Measurements from ENCODE around the gene PLEKHG4B.

PLEKHG4B gene

DNA sequence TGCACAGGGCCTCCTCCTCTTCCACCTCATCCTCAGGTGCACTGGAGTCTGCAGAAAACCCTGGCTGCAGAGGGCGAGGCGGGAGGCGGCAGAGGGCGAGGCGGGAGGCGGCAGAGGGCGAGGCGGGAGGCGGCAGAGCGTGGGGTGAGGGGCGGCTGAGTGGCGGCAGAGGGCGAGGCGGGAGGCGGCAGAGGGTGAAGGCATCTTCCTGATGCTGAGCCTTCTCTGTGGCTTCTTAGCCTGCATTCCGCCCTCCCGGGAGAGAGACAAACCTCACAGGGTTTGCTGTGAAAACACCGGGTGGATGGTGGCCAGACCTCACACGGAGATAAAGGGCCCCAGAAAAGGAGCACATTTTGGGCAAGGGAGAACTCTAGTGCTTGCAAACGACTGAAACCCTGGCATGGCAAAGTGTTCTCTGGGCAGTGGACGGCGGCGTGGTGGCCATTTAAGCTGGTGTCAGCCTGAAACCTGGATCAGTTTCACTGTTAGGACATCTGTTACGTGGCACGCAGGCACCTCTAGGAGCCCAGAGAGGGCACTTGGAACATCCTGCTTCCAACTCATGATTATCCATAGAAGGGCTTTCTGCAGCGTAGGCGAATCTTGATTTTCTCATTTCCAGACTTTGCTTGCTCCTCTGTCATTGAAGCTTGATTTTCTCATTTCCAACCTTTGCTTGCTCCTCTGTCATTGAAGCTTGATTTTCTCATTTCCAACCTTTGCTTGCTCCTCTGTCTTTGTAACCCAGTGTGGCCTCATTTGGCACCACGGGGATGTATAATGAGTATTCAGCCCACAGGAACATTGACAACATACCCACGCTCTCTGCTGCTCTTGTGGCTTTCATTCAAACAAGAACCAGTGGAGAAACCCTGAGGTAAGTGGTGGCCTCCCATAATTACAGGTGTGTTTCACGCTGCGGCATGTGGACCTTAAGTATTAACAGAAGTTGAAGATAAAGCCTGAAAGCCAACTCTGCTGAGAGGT lies 16.3 kb upstream of the PLEKHG4B start:
- DNase-seq (ENCODE audit: low read depth in 3 of 3, low spot score in 1 of 3) = no peak

- no peak for DNase-seq (ENCODE audit: low read depth in 3 of 3, low spot score in 1 of 3)
Measured at GRCh38 chr5:76358-77169, 15.4 kb upstream of the PLEKHG4B start.

- no peak for DNase-seq (ENCODE audit: low read depth in 3 of 3, low spot score in 1 of 3)
Measured at GRCh38 chr5:77170-77501, 14.8 kb upstream of the PLEKHG4B start.

GRCh38 chr5:77546-77945 lies 14.4 kb upstream of the PLEKHG4B start:
- DNase-seq (ENCODE audit: low read depth in 3 of 3, low spot score in 1 of 3) = no peak

- DNase-seq (ENCODE audit: low read depth in 3 of 3, low spot score in 1 of 3) = no peak
Measured at GRCh38 chr5:77957-78804, 13.8 kb upstream of the PLEKHG4B start.

DNA sequence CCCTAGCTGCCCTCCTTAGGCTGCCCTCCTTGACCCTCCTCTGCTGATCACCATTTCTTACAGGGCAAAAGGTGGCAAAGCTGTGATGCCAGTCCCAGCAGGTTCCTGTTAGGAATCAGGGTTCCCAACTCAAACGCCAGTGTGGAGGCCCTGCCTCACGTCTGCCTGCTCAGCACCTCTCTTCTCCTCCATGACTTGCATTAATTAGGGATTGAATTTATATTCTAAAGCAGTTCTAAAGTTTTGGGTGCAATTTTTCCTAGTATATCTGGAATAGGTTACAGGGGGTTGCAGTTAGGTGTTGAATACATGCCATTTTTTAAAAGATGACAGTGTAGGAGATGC lies 13.2 kb upstream of the PLEKHG4B start:
- no peak for DNase-seq (ENCODE audit: low read depth in 3 of 3, low spot score in 1 of 3)

GRCh38 chr5:79263-79662 lies 12.7 kb upstream of the PLEKHG4B start:
- no peak for DNase-seq (ENCODE audit: low read depth in 3 of 3, low spot score in 1 of 3)

- no peak for DNase-seq (ENCODE audit: low read depth in 3 of 3, low spot score in 1 of 3)
Measured at GRCh38 chr5:79821-80220, 12.1 kb upstream of the PLEKHG4B start.

DNA sequence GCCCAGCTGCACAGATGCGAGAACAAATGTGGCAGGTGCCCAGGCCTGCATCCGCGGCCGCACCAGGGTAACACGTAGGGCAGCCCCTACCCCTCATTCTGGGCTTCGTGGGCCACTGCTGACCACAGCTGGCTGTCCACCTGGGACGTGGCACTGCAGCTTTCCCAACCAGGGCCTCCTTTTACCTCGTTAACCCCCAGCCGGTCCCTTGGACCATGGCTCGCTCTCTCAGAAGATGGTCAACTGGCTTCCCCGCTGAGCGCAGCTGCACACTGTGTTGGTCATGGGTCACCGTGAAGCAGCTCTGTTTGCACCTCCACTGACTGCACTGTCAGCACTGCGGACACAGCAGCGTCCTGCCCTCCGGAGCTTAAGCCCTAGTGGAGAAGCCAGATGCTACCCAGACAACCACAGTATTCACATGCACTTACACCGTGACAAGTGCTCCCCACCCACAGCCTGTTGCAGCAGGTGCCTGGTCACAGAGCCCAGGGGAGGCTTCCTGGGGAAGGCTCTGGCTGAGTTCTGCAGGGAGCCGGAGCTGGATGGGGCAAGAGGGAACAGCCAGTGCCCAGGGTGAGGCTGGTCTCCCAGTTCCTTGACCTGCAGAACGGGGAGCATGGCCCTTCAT lies 10.5 kb upstream of the PLEKHG4B start:
- DNase-seq (ENCODE audit: low read depth in 3 of 3, low spot score in 1 of 3) = no peak

- no peak for DNase-seq (ENCODE audit: low read depth in 3 of 3, low spot score in 1 of 3)
Measured at GRCh38 chr5:82097-82496, 9.9 kb upstream of the PLEKHG4B start.

DNA sequence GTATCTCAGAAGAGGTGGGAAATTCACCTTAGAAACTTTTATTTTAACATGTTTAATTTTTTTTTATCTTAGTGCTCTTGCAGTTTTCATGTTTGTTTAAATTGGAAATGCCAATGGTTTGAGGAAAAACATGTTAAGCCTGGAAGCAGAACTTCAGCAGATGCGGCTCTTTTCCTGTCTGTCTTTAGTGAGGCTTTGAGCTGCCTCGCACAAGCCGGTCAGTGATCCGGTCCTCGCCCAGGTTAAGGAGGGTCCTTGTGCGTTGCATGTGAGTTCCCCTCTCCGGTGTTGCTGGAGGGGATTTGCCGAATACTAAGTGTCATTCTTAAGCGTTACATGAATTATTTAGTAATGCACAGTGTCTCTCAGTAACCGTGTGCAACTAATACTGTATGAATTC lies 9.4 kb upstream of the PLEKHG4B start:
- DNase-seq (ENCODE audit: low read depth in 3 of 3, low spot score in 1 of 3) = no peak

DNA sequence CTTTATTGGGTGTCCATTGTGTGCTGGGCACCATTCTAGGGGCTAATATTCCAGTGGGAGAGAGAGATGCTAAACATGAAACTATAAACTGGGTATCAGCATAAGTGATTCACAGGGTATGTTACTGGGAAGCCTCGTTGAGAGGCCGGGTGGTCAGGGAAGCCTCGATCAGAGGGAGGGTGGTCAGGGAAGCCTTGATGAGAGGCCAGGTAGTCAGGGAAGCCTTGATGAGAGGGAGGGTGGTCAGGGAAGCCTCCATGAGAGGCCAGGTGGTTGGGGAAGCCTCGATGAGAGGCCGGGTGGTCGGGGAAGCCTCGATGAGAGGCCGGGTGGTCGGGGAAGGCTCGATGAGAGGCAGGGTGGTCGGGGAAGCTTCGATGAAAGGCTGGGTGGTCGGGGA lies 8.9 kb upstream of the PLEKHG4B start:
- DNase-seq (ENCODE audit: low read depth in 3 of 3, low spot score in 1 of 3) = no peak

DNA sequence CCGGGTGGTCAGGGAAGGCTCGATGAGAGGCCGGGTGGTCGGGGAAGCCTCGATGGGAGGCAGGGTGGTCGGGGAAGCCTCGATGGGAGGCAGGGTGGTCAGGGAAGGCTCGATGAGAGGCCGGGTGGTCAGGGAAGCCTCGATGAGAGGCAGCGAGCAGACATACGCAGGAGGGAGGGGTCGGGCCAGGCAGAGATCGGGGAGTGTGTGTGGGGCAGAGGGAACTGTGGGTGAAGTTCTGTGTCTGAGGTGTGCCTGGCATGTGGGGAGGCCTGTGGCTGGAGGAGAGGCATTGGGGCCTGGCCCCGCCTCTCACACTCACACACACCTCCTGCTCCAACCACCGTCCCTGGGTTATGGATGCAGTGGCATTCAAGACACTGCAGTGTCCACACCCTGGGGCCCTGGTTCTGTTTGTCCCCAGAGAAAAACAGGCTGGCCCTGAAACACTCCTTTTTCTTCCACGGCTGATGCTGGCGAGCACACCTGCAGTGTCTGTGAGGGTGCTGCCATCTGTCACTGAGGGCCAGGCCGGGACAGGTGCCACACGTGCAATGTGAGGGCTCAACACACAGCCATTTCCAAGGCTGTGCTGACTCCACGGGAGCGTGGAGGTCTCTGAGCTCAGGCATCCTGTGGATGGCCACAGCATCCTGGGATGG lies 6.5 kb upstream of the PLEKHG4B start:
- DNase-seq (ENCODE audit: low read depth in 3 of 3, low spot score in 1 of 3) = no peak

DNA sequence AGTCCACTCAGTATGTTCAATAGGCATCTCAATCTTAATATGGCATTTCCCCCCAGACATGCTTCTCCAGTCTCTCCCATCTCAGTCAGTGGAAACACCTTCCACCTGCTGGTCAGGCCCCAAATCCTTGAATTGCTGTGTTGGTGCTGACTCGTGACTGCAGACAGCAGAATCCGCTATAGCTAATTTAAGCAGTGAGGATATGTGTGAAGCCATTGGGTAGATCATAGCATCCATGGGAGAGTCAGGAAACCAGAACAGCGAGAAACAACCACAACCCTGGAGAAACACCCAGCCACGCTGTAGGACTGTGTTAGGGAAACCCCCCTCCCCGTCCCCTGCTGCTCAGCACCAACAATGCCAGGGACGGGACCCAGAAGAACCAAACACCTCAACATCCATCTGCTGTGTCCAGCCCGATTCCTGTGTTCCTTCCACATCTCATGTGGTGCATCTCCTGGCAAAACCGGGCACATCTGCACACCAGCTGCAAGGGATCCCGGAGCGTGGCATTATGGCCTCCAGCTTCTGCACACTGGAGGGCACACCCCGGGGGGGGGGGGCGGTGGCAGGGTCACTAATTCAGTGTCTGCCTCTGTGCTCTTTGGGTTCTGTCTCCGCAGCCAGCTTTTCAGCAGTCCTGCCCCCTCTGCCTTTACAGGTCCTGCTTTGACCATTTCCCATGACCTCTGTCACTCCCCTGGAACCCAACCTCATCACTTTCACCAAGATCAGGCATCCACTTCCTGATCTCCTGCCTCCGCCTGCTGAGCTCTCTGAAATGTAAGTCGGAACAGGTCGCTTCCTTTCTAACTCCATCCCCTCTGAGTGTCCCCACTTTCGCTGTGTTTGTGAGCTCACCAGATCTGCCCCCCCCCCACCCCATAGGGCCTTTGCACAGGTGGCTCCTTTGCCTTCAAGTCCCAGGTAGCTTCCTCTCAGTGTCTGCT lies 2.4 kb upstream of the PLEKHG4B start:
- no peak for DNase-seq (ENCODE audit: low read depth in 3 of 3, low spot score in 1 of 3)

GRCh38 chr5:90590-91547 lies 1.1 kb upstream of the PLEKHG4B start:
- no peak for DNase-seq (ENCODE audit: low read depth in 3 of 3, low spot score in 1 of 3)

- DNase-seq (ENCODE audit: low read depth in 3 of 3, low spot score in 1 of 3) = no peak
Measured at GRCh38 chr5:92401-93220, 643 bp downstream of the PLEKHG4B start.

DNA sequence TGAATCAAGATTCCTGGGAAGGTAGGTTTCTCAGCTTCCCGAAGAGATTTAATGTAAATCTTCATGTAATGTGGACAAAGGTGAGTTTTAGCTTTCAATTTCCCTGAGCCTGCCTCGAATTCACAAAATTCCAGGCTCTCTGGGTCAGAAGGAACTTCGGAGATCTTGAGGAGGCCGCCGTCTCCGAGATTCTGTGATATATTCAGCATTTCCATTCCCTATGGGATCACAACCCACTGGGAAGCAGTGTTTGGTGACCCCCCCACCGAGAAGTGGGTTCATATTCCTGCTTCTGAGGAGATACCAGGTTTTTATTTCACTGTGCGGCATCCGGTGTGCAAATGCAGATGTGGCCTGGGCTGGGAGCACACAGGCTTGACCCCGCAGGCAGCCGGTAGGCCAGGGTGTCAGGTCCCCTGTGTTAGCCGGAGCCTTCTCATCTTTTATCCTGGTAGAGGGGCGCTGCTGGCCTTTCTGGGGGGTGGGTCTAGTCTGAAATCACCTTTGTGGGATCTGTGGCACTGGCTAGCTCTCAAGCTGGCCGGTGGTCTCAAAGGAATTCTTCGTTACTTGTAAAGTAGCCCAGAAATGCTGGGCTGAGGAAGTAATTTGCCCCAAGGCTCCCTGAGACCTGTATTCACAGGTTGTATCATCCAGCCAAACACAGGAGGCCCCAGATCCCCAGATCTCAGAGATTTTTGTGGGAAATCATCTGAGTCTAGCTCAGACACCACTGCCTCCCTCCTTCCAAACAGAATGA lies 1.4 kb downstream of the PLEKHG4B start:
- no peak for DNase-seq (ENCODE audit: low read depth in 3 of 3, low spot score in 1 of 3)

Data from stimulated activated CD4-positive, alpha-beta T cell treated with anti-CD3 and anti-CD28 coated beads, TNF-alpha, amount 100 ng/mL, for 1 hour (primary cell).